HG03139 (cell line): ENCODE results near the gene AMH.

ENCODE experiments used
- ATAC-seq: cut with Tn5 transposase; IDR thresholded peaks from one replicate; pipeline ENCODE4 v1.9.1; 2021; ENCODE audit not compliant: unreplicated experiment

AMH gene

GRCh38 chr19:2248136-2249009 is 750 bp upstream of the AMH start:
- ATAC-seq = no peak

DNA sequence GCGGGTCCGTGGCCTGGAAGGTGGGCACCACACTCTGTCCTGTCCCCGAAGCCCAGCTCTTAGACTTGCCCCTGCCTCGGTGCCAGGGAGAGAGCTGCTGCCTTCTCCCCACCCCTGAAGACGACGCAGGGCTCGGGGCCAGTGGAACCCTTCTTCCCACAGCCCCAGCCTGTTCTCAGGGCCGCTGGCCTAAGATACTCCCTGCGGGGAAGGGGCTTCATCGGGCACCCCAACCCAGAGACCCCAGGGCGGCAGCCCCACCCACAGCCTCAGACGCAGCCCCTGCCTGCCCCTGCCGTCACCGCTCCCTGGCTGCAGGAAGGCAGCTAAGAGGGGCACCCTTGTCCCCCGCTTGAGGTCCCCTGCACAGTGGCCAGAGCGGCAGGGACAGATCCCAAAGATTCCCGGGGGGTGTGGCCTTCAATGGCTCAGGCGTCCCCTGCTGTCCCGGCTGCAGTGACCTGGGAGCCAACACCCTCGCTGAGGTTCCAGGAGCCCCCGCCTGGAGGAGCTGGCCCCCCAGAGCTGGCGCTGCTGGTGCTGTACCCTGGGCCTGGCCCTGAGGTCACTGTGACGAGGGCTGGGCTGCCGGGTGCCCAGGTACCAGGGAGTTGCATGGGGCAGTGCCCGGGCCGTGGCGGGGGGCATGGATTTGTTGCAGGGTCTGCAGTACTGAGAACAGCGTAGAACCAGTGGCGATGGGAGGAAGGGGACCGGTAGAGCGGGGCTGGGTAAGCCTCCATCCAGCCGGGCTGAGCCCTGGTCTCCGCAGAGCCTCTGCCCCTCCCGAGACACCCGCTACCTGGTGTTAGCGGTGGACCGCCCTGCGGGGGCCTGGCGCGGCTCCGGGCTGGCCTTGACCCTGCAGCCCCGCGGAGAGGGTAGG is 1.0 kb downstream of the AMH start:
- no peak for ATAC-seq

- no peak for ATAC-seq
Observed at GRCh38 chr19:2250766-2251105, 1.6 kb downstream of the AMH start.

- no peak for ATAC-seq
Observed at GRCh38 chr19:2251106-2252054, 2.3 kb downstream of the AMH start.

GRCh38 chr19:2252055-2252796 is 3.1 kb downstream of the AMH start:
- ATAC-seq = no peak

GRCh38 chr19:2252797-2253105 is 3.6 kb downstream of the AMH start:
- ATAC-seq = no peak

DNA sequence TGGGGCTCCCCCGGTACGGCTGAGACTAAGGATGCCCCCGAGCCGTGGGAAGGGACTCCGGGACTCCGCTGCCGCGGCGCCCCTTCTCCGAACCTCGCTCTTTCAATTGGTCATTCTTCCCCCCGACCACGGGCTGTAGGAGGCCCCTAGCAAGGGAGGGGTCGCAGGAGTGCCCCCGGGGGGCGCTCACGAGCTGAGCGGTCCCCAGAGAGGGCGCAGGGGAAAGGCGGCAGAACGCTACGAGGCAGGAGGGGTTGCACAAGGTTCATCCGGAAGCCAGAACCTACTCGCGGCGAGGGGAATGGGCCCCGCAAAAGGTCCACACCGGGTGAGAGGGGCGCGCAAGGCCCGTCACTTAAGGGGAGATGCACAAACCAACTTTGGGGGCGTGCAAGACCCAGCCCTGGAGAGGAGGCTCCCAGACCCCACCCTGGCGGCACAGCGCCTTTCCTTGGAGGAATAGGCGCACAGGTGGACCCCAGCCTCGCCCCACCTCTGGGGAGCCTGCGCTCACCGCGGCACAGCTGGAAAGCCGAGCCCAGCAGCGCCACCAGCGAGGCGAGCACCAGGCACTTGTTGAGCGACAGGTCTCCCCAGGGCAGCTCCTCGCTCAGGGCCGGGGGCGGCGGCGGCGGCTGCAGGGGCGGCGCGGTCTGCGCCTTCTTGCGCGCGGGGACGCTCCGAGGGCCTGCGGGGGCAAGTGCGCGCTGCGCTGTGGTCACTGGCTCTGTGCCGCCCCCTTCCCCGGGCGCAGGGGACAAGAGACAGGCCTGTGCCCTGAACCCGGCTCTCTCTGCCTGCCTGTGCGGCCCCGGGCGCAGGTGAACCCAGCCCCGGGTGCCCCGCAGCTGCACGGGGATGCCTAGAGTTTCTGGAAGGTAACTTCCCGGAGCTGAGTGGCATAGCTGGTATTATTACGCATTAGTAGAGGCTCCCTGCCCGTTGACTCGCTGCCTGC is 4.3 kb downstream of the AMH start:
- no peak for ATAC-seq

- no peak for ATAC-seq
Observed at GRCh38 chr19:2254064-2254872, 5.1 kb downstream of the AMH start.

GRCh38 chr19:2255112-2255845 is 6.2 kb downstream of the AMH start:
- ATAC-seq = no peak

GRCh38 chr19:2255982-2256685 is 7.0 kb downstream of the AMH start, which contains the start of gene JSRP1:
JSRP1 (minus strand) TSS chr19:2256417; CDS start chr19:2255314, 1,103 bp downstream.
- no peak for ATAC-seq

DNA sequence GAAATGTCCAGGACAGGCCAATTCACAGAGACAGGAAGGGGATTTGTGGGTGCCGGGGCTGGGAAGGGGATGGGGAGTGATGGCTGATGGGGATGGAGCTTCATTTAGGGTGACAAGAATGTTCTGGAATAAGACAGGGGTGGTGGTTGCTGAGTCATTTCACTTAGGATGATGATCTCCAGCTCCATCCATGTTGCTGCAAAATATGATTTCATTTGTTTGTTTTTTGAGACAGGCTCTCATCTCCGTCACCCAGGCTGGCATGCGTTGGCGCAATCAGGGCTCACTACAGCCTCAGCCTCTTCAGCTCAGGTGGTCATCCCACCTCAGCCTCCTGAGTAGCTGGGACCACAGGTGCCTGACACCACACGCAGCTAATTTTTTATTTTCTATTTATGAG is 10.2 kb downstream of the AMH start:
- ATAC-seq = no peak

GRCh38 chr19:2260341-2260805 is 11.2 kb downstream of the AMH start:
- ATAC-seq = no peak

DNA sequence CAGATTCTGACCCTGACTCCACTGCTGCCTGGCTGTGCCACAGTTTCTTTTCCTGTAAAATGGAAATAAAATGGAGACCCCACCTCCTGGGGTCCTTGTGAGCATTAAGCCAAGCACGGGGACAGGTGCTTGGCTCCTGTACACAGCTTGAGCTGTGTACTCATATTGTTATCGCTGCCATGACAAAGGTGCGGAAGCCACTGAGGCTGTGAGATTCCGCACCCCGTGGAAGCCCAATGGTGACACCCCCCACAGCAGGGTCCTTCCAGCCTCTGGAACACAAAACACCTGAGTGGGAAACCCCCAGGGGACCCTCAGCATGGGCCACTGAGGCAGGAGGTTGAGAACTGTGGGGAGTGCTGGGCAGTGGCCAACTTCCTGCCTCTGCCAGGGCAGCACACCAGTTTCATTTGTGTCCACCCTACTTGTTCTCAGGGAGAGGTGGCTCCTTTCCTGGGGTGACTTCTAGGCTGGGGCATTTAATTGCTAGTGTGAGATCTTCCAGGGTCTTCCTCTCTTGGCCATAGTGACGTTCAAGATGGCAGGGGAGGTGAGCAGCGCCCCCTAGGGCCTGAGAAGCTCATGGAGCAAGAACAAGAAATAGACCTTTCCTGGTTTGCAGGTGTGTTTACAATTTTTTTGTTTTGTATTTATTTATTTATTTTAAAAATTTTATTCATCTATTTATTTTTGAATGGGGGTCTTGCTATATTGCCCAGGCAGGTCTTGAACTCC is 12.5 kb downstream of the AMH start:
- no peak for ATAC-seq

GRCh38 chr19:2266183-2266993 is 17.3 kb downstream of the AMH start:
- no peak for ATAC-seq

GRCh38 chr19:2268480-2268830 is 19.3 kb downstream of the AMH start:
- no peak for ATAC-seq

GRCh38 chr19:2268861-2269243 is 19.7 kb downstream of the AMH start:
- no peak for ATAC-seq
